H1 (cell line): ENCODE results near the gene C6orf163.

Experiments
- BACH1 ChIP-seq: IDR thresholded peaks from 2 replicates; pipeline ENCODE4 v1.6.1; 2012; ENCODE audit warnings: low read length, improper control_type of control experiment
- CHD1 ChIP-seq: IDR thresholded peaks from 2 replicates; pipeline ENCODE4 v1.6.1; 2012; ENCODE audit warnings: low read depth, low read length, improper control_type of control experiment
- EP300 ChIP-seq, 2 experiments: IDR thresholded peaks; 1 replicate in 1 of 2; 2 replicates in 1 of 2; pipeline ENCODE4 v1.6.1; 2011 to 2012; ENCODE audit warnings: low read depth in 2 of 2, low read length in 2 of 2, mild to moderate bottlenecking in 2 of 2, borderline replicate concordance in 1 of 2, inconsistent platforms in 1 of 2, moderate library complexity in 1 of 2
- EZH2 ChIP-seq: fragments of 200-600 bp; sonication (generic); IDR thresholded peaks from 2 replicates; pipeline ENCODE4 v1.7.1; 2012; ENCODE audit warnings: low read depth, mild to moderate bottlenecking, moderate library complexity, low read length, inconsistent platforms; ENCODE audit not compliant: severe bottlenecking
- FOSL1 ChIP-seq: IDR thresholded peaks from 2 replicates; pipeline ENCODE4 v1.6.1; 2011; ENCODE audit warnings: mild to moderate bottlenecking, low read depth, low read length, moderate library complexity; ENCODE audit not compliant: insufficient read depth
- POLR2A ChIP-seq, 2 experiments: IDR thresholded peaks; 1 replicate in 1 of 2; 2 replicates in 1 of 2; pipeline ENCODE4 v1.6.1; 2011; ENCODE audit warnings: low read depth in 2 of 2, low read length in 2 of 2, mild to moderate bottlenecking in 2 of 2; ENCODE audit errors: control extremely low read depth in 1 of 2
- SUZ12 ChIP-seq: fragments of 200-600 bp; sonication (generic); IDR thresholded peaks from 2 replicates; pipeline ENCODE4 v1.6.1; 2012; ENCODE audit warnings: mild to moderate bottlenecking, inconsistent platforms, low read length, moderate library complexity, mixed read lengths
- TAF1 ChIP-seq: IDR thresholded peaks from 2 replicates; pipeline ENCODE4 v1.6.1; 2011; ENCODE audit warnings: mild to moderate bottlenecking, low read depth, low read length

DNA sequence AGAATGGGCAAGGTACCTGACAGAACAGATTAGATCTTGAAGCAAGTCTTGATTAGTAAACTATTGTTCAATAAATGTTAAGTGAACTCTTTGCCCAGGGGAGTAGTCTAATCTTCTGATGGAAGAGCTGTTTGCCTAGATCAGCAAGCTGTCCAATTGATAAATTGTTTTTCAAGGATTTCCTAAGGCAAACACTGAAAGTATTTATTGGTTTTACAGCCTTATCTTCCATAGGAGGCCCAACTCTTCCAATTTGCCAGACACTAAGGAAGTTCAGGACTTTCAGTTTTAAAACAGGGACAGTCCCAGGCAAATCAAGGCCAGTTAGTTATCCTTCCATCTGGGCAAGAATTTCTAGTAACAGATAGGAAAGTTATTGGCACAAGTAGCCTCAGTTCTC lies 1.8 kb upstream of the C6orf163 start:
- TF ChIP-seq POLR2A (IDR thresholded peaks at IDR 0.05; ENCODE audit: control extremely low read depth in 1 of 2, low read depth in 2 of 2, low read length in 2 of 2) (no peak), FOSL1 (no peak), TAF1 (no peak), EP300 (IDR thresholded peaks at IDR 0.05; ENCODE audit: borderline replicate concordance in 1 of 2, low read depth in 2 of 2, low read length in 2 of 2) (no peak), CHD1 (no peak), SUZ12 (no peak), EZH2 (no peak), BACH1 (no peak)
